Ovary (tissue), 9 donors: ENCODE results near the gene TPO. TPM values are rescaled to one million over a fixed set of nuclear protein-coding genes. Genes with fewer than 3 reads are reported as not detected.

Experiments
- DNase-seq, 5 donors: peaks; one replicate each; pipeline ENCODE4 v3.0.0-alpha.2; 2019 to 2020
- H3K27ac ChIP-seq, 2 donors: fragments of 200-600 bp; one replicate each; pipeline versions ENCODE4 v1.5.1 to v1.8.0; 2019 to 2022
- H3K27me3 ChIP-seq: fragments of 200-600 bp; one replicate; pipeline ENCODE4 v1.8.0; 2022
- H3K36me3 ChIP-seq: fragments of 200-600 bp; sonication (generic); one replicate; pipeline ENCODE4 v1.5.1; 2019
- H3K4me1 ChIP-seq: one replicate; pipeline ENCODE4 v1.8.1; 2013; ENCODE audit warnings: mild to moderate bottlenecking, moderate library complexity; ENCODE audit not compliant: insufficient read depth
- H3K4me3 ChIP-seq: fragments of 200-600 bp; sonication (generic); one replicate; pipeline ENCODE4 v1.5.1; 2017
- H3K9me3 ChIP-seq, 2 donors: fragments of 200-600 bp in 1 of 2; sonication (generic) in 1 of 2; one replicate each; pipeline versions ENCODE4 v1.5.1 to v1.8.1; 2013 to 2019; ENCODE audit warnings: mild to moderate bottlenecking in 1 of 2, moderate library complexity in 1 of 2
- EP300 ChIP-seq: sonication (generic); formaldehyde crosslinking; IDR thresholded peaks from one replicate; pipeline ENCODE4 v1.6.1; 2017; ENCODE audit warnings: antibody characterized with exemption
- POLR2A ChIP-seq: fragments of 450-650 bp; IDR thresholded peaks from one replicate; pipeline ENCODE4 v1.6.1; 2017; ENCODE audit warnings: antibody characterized with exemption, mild to moderate bottlenecking, moderate library complexity
- WGBS, 3 donors: extraction: QIAGEN DNeasy Blood & Tissue Kit in 1 of 3; methylation state at CpG; one replicate each; pipeline versions ENCODE4 v1.1.5 to v1.1.7; 2013 to 2017; 5-methylcytosine and 5-hydroxymethylcytosine counted together
- intact Hi-C, 4 donors: fragments of 100-400 bp; cut with DNase I; formaldehyde crosslinking; loops; one replicate each; pipeline versions ENCODE4 v1.11.0 to v1.15.1; 2022 to 2023
- polyA plus RNA-seq, 2 donors: library from polyadenylated mRNA; stranded (reverse); fragments of 200-250 nt in 1 of 2; fragments of 350-450 nt in 1 of 2; fragmentation: Illumina TruSeq in 1 of 2; extraction: RNeasy Lipid Tissue Mini Kit (QIAGEN cat#74804) in 1 of 2; gene quantifications; one replicate each; pipeline ENCODE4 v1.2.3, GENCODE V29; 2013 to 2014
- total RNA-seq, 7 donors: library from RNA; depleted of rRNA in 2 of 7; stranded (reverse); fragments of >200 nt in 2 of 7; fragmentation: NEBNext Ultra II Directional in 3 of 7; extraction: Animal tissue kit (Norgen Biotek cat#: 25700) in 3 of 7; gene quantifications; one replicate each; pipeline versions ENCODE4 v1.1.0 to v1.2.4, GENCODE V29; 2016 to 2023
- TF ChIP-seq, protein P1 (sequence below), 3 donors: fragments of 450-650 bp in 2 of 3; fragments of 200-600 bp in 1 of 3; IDR thresholded peaks; one replicate each; pipeline versions ENCODE4 v1.5.1 to v1.8.0; 2016 to 2022; ENCODE audit warnings: antibody characterized with exemption in 3 of 3, mild to moderate bottlenecking in 1 of 3
- donor health status: DM: no; HTN: no; CAD: no; lungs with moderate emphysema.
- donor health status: DM: no; HTN: no; CAD: no.
- donor health status: Bipolar disorder and iron deficiency.
- donor health status: DM: yes; HTN: yes; CAD: no.
- donor health status: DM: no; HTN: no; CAD: no.
- donor health status: DM: yes; HTN: yes; CAD: no.

The TPO gene
- total and polyA plus RNA-seq, 9 donors, result 0.18 to 0.46 (median 0.30) TPM; not detected in 4

DNA sequence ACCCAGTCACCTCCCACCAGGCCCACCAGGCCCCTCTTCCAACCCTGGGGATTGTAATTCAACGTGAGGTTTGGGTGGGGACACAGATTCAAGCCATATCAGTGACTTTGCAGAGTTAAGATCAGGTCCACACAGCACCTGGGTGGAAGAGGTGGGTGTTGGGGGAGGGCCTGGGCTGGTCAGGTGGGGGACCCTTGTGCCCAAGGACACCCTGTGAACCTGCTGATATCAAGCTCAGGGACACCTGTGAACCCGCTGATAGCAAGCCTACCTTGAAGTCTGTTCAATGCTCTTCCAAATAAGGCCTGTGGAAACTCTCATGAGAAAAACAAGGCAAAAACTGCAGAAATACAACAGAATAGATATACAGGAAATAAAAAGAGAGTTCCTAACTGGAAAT lies 19.9 kb upstream of the TPO start:
- Histone ChIP-seq H3K27ac (no peak overlapping the region), H3K4me1 (no peaks in the 10 kb centered on the region), H3K36me3 (no peaks in the 10 kb centered on the region), H3K9me3 (no peaks in the 10 kb centered on the region), H3K27me3 (no peaks in the 10 kb centered on the region), H3K4me3 (no peak overlapping the region)
- 79 to 84% (median 82%) methylated on average over 2 of the region's 2 CpGs for WGBS, 3 donors
- no peak for DNase-seq
- intact Hi-C loops, result no loop called here
- TF ChIP-seq, protein P1, sequence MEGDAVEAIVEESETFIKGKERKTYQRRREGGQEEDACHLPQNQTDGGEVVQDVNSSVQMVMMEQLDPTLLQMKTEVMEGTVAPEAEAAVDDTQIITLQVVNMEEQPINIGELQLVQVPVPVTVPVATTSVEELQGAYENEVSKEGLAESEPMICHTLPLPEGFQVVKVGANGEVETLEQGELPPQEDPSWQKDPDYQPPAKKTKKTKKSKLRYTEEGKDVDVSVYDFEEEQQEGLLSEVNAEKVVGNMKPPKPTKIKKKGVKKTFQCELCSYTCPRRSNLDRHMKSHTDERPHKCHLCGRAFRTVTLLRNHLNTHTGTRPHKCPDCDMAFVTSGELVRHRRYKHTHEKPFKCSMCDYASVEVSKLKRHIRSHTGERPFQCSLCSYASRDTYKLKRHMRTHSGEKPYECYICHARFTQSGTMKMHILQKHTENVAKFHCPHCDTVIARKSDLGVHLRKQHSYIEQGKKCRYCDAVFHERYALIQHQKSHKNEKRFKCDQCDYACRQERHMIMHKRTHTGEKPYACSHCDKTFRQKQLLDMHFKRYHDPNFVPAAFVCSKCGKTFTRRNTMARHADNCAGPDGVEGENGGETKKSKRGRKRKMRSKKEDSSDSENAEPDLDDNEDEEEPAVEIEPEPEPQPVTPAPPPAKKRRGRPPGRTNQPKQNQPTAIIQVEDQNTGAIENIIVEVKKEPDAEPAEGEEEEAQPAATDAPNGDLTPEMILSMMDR (IDR thresholded peaks at IDR 0.05), result no peak
- TF ChIP-seq POLR2A, result no peak
- TF ChIP-seq EP300, result no peak

DNA sequence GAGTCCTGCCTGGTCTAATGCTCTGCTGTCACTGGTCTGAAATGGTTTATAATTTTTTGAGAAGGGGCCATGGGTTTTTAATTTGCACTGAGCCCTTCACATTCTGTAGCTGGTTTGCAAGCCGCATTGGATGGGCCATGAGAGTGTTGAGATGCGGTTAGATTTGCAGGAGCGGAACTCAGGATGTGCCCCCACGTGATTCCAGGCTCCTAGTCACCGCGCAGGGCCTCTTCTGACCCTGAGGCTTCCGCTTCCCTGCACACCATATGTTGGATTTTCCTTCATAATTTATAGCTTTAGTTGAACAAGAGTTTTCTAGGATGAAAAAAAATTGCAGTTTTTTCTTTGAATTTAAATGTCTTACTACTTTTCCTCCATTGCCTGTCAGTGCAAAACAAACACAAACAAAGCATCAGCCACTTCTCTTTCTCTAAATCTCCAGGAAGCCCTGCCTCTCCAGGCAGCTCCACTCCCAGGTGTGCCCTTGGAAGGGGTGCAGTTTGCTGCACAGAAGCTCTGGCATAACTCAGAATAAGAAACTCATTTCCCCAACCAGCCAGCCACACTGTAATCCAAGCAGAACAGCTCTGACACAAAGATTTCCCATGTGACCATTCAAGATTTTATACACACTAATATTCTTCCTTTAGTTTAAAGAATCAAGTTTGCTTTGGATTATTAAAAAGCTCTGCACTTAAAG lies 18.4 kb upstream of the TPO start:
- TF ChIP-seq POLR2A (no peak), EP300 (no peak)
- TF ChIP-seq, protein P1 (IDR thresholded peaks at IDR 0.05), result no peak
- no peaks in the 10 kb centered on the region for H3K9me3 ChIP-seq
- no peak overlapping the region for H3K4me3 ChIP-seq
- H3K27me3 ChIP-seq, result no peaks in the 10 kb centered on the region
- intact Hi-C loops, result no loop called here
- WGBS, 3 donors, result 65 to 73% (median 72%) methylated on average over 7 of the region's 7 CpGs
- no peaks in the 10 kb centered on the region for H3K36me3 ChIP-seq
- DNase-seq, result no peak
- no peaks in the 10 kb centered on the region for H3K4me1 ChIP-seq
- H3K27ac ChIP-seq, result no peak overlapping the region

DNA sequence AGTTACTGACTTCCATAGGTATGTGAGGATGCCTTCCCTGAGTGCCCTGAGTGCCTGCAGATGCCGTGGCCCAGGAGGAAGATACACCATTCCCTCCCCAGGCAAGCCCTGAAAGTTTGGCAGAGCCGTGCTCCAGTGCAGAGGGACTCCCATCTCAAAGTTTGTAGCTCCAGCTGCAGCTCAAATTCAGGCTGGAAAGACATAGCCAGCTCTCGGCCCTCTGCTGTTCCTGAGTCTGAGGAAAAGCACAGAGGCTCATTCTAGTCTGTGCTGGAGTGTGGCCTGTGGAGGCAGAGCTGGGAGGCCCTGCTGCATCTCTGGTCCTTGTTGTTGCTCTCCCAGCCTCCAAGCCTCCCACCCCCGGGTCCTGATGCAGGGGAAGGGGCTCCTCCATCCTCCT lies 15.9 kb upstream of the TPO start:
- WGBS, 3 donors, result 51 to 52% (median 52%) methylated on average over 4 of the region's 4 CpGs
- no peak overlapping the region for H3K27ac ChIP-seq
- H3K27me3 ChIP-seq, result no peaks in the 10 kb centered on the region
- no peak overlapping the region for H3K4me3 ChIP-seq
- H3K4me1 ChIP-seq, result no peaks in the 10 kb centered on the region
- intact Hi-C loops, result loop anchor here in 1 of 4 donors (2.0 kb wide), 1 partner anchor 41 kb away; no protein-coding TSS in a partner anchor
- TF ChIP-seq EP300, result no peak
- TF ChIP-seq, protein P1 (IDR thresholded peaks at IDR 0.05), result no peak
- no peak for TF ChIP-seq POLR2A
- no peak for DNase-seq
- H3K9me3 ChIP-seq, result no peaks in the 10 kb centered on the region
- H3K36me3 ChIP-seq, result no peaks in the 10 kb centered on the region

DNA sequence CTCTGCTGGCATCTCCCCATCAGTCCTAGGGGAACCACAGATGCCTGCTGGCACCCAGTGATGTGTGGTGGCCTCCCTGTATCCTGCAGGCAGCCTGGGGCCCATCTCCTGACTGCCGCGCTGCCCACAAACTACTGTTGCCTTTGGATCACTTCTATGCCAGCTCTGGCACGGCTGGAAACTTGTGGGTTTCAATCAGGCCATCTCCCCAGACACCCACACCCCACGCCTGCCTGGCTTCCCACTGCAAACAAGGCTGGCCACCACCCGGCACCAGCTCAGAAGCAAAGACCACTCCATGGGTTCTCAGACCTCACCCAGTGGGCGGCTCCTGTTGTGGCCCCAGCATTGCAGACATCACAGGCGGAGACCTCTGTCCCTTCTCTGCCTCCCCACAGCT lies 15.1 kb upstream of the TPO start:
- no peak overlapping the region for H3K27ac ChIP-seq
- H3K36me3 ChIP-seq, result no peaks in the 10 kb centered on the region
- H3K4me1 ChIP-seq, result no peaks in the 10 kb centered on the region
- H3K4me3 ChIP-seq, result no peak overlapping the region
- 86 to 96% (median 95%) methylated on average over 7 of the region's 7 CpGs for WGBS, 3 donors
- no peak for DNase-seq
- intact Hi-C loops, result no loop called here
- H3K27me3 ChIP-seq, result no peaks in the 10 kb centered on the region
- H3K9me3 ChIP-seq, result no peaks in the 10 kb centered on the region
- TF ChIP-seq EP300 (no peak), POLR2A (no peak)
- TF ChIP-seq, protein P1 (IDR thresholded peaks at IDR 0.05), result no peak
